ENCODE data around the gene PTPRT. TPM values are rescaled to one million over a fixed set of nuclear protein-coding genes. Genes with fewer than 3 reads are reported as not detected.

The PTPRT gene
- total RNA-seq, 4 donors from 2014 or later = 0.67 to 2.5 (median 1.0) TPM

DNA sequence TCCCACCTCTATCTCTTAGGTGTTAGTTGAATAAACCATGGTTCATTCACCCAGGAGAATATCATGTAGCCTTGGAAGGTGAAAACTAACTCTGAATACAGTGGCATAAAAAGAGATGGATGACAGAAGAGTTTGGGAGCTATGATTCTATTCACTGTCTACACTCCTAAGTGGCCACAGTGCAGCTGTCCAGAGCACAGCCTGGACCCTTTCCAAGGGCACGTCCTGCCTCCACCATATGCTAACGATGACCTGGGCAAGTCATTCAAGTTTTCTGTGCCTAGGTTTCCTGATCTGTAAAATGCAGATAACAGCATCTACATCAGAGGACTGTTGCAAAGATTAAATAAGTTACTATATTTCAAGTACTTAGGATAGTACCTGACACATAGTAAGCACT is 314.1 kb downstream of the PTPRT start:
- no peak overlapping the region for H3K27ac ChIP-seq
- no peaks in the 10 kb centered on the region for H3K4me1 ChIP-seq
- H3K4me3 ChIP-seq = no peak overlapping the region
- no peak for DNase-seq
- TF ChIP-seq POLR2A (IDR thresholded peaks at IDR 0.05) = no peak
- TF ChIP-seq, protein P1, sequence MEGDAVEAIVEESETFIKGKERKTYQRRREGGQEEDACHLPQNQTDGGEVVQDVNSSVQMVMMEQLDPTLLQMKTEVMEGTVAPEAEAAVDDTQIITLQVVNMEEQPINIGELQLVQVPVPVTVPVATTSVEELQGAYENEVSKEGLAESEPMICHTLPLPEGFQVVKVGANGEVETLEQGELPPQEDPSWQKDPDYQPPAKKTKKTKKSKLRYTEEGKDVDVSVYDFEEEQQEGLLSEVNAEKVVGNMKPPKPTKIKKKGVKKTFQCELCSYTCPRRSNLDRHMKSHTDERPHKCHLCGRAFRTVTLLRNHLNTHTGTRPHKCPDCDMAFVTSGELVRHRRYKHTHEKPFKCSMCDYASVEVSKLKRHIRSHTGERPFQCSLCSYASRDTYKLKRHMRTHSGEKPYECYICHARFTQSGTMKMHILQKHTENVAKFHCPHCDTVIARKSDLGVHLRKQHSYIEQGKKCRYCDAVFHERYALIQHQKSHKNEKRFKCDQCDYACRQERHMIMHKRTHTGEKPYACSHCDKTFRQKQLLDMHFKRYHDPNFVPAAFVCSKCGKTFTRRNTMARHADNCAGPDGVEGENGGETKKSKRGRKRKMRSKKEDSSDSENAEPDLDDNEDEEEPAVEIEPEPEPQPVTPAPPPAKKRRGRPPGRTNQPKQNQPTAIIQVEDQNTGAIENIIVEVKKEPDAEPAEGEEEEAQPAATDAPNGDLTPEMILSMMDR (IDR thresholded peaks at IDR 0.05) = no peak
- H3K36me3 ChIP-seq = no peaks in the 10 kb centered on the region
- H3K27me3 ChIP-seq = no peaks in the 10 kb centered on the region
- H3K9me3 ChIP-seq = no peaks in the 10 kb centered on the region

DNA sequence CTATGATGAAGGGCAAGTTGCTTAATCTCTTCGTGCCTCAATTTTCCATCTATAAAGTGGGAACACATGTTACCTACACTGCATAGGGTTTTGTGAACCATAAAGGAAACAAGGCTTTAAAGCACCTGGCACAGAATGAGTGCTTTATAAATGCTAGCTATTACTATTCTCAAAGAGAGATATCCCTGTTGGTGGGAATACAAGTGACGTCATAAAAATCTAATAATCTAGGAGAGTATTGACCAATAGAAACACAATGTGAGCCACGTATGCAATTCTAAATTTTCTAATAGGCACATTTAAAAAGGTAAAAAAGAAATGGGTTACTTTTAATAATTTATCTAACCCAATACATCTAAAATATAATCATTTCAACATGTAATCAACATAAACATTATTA is 316.4 kb downstream of the PTPRT start:
- Histone ChIP-seq H3K36me3 (no peaks in the 10 kb centered on the region), H3K4me1 (no peaks in the 10 kb centered on the region), H3K9me3 (no peaks in the 10 kb centered on the region), H3K4me3 (no peak overlapping the region), H3K27me3 (no peaks in the 10 kb centered on the region), H3K27ac (no peak overlapping the region)
- DNase-seq = no peak
- TF ChIP-seq POLR2A (IDR thresholded peaks at IDR 0.05) = no peak
- TF ChIP-seq, protein P1 (IDR thresholded peaks at IDR 0.05) = no peak

DNA sequence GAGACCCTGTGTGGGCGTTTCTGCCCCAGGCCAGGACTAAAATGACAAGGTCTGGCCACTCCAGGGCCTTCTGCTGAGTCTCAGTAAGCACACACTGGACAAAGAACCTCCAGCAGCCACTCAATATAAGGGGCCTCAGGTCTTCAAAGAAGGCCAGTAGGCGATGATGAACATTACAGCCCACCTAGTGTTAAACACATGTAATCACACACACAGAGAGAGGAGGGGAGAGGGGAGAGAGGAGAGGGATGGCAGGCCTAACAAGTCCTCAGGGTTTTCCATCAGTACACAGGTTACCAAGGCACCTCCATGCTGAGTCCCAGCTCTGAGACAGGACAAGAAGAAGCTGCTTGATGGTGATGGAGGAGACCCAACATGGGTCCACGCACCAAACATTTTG is 325.6 kb downstream of the PTPRT start:
- H3K36me3 ChIP-seq = no peaks in the 10 kb centered on the region
- TF ChIP-seq POLR2A (IDR thresholded peaks at IDR 0.05) = no peak
- TF ChIP-seq, protein P1 (IDR thresholded peaks at IDR 0.05) = no peak
- no peaks in the 10 kb centered on the region for H3K4me1 ChIP-seq
- H3K9me3 ChIP-seq = no peaks in the 10 kb centered on the region
- DNase-seq = no peak
- no peak overlapping the region for H3K4me3 ChIP-seq
- H3K27me3 ChIP-seq = no peaks in the 10 kb centered on the region
- H3K27ac ChIP-seq = no peak overlapping the region

DNA sequence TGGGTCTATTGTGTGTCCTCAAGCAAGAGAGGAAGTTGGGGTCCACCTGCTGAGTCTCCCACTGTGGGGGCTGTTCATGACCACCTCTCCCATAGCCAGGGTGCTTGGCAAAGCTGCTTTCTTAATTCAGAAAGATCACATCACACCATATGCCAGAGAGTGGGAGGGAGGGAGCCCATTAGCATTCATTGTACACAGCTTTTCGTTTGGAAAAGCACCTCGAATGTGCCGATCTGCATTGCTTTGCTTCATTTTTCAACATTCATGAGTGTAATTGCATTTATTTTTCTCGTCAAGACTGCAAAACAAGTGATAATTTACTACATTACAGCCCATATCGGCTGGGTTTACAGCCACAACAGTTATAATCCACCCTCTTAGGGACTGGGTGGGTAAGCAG is 327.3 kb downstream of the PTPRT start:
- H3K4me3 ChIP-seq = no peak overlapping the region
- H3K36me3 ChIP-seq = no peaks in the 10 kb centered on the region
- H3K27me3 ChIP-seq = no peaks in the 10 kb centered on the region
- DNase-seq = no peak
- no peak overlapping the region for H3K27ac ChIP-seq
- no peaks in the 10 kb centered on the region for H3K9me3 ChIP-seq
- H3K4me1 ChIP-seq = no peaks in the 10 kb centered on the region
- TF ChIP-seq, protein P1 (IDR thresholded peaks at IDR 0.05) = no peak
- TF ChIP-seq POLR2A (IDR thresholded peaks at IDR 0.05) = no peak

DNA sequence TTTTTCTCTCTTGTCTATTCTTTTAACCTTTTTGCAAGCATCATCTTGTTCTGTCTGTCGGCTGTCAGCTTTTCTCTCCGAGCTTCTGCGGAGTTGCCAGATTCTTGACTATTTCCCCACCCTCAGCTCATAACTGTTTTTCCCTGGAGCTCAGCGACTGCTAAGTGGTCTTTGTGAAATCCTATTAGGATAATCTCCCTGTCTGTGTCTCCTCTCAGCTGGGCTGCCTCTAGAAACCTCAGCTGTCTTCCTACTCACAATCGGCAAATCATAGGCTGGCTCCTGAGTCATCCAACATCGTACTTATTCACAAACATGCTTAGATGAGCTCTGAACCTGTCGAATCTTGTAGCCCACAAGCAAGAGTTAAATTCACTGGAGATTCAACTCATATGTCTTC is 332.3 kb downstream of the PTPRT start:
- no peak for TF ChIP-seq POLR2A (IDR thresholded peaks at IDR 0.05)
- TF ChIP-seq, protein P1 (IDR thresholded peaks at IDR 0.05) = no peak
- Histone ChIP-seq H3K4me3 (no peak overlapping the region), H3K27me3 (no peaks in the 10 kb centered on the region), H3K27ac (no peak overlapping the region), H3K9me3 (no peaks in the 10 kb centered on the region), H3K36me3 (no peaks in the 10 kb centered on the region), H3K4me1 (no peaks in the 10 kb centered on the region)
- no peak for DNase-seq

DNA sequence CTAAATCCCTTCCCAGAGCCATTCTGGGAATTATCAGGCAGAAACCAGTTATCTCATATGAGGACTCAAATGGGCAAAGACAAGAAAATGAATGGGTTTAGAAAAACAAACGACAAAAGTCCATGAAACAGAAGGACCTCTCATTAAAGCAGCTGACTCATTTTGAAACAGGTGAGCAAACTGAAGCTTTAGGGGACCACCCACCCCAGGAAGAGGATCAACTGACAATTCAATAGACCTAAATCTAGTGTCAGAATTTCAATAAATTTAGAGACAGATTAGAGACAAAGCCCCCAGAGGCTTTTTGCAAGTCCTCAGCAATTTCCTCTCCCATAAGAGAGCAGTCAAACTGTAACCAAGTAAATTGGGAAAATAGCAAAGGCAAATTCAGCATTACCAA is 333.8 kb downstream of the PTPRT start:
- Histone ChIP-seq H3K27ac (no peak overlapping the region), H3K36me3 (no peaks in the 10 kb centered on the region), H3K9me3 (no peaks in the 10 kb centered on the region), H3K27me3 (no peaks in the 10 kb centered on the region), H3K4me3 (no peak overlapping the region), H3K4me1 (no peaks in the 10 kb centered on the region)
- DNase-seq = no peak
- TF ChIP-seq, protein P1 (IDR thresholded peaks at IDR 0.05) = no peak
- TF ChIP-seq POLR2A (IDR thresholded peaks at IDR 0.05) = no peak

Data from Peyer's patch (tissue), 4 donors.